ENCODE results near the gene RPL10.
A peak's percentile ranks its signal among the peaks of the same experiment; 100 is the strongest.
"Not testable (repeated sequence)": the region's sequence is repeated elsewhere in the genome, so short reads cannot be mapped to it uniquely, and the experiment has no call there.

RPL10 gene

DNA sequence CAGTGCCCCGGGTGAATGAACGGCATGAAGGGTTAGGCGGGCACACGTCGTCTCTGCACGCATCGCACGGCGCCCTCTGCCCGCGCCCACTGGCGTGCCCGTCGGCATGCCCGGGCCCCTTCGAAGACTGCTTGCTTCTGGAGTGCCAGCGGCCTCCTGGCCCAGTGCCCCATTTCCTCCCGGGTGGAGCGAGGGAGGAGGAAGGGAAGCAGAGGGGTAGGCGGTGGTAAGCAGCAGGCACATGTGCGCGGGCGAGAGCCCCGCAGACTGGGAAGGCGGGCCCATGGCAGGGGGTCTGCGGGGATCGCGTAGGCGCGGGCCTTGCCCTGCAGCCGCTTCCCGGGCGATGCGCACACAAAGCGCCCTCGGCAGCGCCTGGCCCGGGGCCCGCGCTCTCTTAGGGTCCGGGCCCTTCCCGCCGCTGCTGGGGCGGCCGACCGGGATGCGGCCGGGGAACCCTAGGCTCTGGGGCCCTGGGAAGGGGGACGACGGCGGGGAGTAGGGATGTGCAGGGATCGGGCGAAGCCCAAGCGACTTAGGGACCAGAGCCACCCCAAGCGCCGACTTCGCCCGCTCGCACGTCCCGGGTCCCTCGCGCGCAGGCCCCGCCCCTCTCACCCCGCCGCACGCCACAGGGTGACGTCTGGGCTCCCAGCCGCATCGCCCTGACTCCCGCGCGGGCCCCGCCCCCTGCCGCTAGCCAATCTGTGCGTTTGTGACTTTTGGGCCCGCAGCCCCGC is 19.9 kb upstream of the RPL10 start:
- DNase-seq (ENCODE audit: low spot score), result no peak

DNA sequence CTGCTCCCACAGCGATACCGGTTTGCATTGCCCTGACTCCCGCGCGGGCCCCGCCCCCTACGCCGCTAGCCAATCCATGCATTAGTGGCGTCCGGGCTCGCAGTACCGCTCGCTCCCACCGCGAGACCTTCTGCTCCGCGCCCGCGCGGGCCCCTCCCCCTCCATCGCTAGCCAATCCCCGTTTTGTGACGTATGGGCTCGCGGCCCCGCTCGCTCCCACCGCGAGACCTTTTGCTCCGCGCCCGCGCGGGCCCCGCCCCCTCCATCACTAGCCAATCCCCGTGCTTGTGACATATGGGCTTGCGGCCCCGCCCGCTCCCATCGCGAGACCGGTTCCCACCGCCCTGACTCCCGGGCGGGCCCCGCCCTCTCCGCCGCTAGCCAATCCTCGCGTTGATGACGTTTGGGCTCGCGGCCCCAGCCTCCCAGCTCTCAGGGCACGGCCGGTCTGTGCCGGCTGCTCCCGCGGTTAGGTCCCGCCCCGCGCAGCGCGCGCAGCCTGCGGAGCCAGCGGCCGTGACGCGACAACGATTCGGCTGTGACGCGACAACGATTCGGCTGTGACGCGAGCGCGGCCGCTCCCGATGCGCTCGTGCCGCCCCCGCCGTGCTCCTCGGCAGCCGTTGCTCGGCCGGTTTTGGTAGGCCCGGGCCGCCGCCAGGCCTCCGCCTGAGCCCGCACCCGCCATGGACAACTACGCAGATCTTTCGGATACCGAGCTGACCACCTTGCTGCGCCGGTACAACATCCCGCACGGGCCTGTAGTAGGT is 19.2 kb upstream of the RPL10 start, which contains the start of gene EMD:
TSS of gene EMD (plus strand) at position 497 of the 770 bp plus-strand sequence. CDS start at position 687, 190 bp downstream.
- peak; percentile 96 for DNase-seq (ENCODE audit: low spot score)

DNA sequence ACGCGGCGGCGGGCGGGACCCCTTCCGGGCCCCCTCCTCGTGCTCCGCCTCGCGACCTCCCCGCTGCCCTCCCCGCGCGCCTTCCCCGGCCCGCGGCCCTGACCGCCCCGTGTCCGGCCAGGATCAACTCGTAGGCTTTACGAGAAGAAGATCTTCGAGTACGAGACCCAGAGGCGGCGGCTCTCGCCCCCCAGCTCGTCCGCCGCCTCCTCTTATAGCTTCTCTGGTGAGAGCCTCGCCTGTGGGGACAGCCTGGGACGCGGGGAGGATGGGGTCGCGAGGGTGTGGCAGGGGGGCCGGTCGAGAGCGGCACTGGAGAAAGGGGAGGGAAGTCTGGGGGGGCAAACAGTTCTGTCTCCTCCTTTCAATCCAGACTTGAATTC is 18.6 kb upstream of the RPL10 start:
- DNase-seq (ENCODE audit: low spot score), result no peak

DNA sequence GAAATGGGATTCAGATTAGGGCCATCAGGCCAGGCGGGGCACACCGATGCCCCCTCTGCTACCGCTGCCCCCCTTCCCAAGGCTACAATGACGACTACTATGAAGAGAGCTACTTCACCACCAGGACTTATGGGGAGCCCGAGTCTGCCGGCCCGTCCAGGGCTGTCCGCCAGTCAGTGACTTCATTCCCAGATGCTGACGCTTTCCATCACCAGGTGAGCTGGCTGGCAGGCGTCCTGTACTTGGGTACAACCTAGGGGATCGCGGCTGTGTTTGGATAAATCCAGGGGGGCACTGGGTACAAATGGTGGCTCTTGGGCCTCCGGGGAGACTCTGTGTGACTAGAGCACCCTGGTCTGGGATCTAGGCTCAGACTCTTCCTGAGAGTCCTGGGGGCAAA is 18.0 kb upstream of the RPL10 start:
- no peak for DNase-seq (ENCODE audit: low spot score)

DNA sequence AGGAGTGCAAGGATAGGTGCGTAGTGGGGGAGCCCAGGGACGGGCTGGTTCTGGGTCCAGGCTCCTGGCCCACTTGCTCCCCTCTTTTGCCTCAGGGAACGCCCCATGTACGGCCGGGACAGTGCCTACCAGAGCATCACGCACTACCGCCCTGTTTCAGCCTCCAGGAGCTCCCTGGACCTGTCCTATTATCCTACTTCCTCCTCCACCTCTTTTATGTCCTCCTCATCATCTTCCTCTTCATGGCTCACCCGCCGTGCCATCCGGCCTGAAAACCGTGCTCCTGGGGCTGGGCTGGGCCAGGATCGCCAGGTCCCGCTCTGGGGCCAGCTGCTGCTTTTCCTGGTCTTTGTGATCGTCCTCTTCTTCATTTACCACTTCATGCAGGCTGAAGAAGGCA is 17.4 kb upstream of the RPL10 start:
- DNase-seq (ENCODE audit: low spot score), result no peak

DNA sequence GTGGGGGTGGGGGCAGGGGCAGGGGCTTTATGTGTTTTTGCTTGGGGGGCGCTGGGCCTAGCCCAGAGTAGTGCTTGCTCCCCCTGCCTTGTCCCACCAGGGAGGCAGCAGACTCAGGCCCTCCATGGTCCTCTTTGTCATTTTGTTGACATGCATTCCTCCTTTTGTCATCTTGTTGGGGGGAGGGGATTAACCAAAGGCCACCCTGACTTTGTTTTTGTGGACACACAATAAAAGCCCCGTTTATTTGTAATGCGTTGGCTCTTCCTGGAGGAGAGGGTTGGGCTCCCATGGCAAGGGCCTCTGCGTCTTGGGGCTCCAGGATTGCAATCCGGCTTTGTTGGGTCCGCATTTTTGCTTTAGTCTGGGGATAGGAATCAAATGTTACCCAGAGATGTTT is 16.9 kb upstream of the RPL10 start:
- no peak for DNase-seq (ENCODE audit: low spot score)

DNA sequence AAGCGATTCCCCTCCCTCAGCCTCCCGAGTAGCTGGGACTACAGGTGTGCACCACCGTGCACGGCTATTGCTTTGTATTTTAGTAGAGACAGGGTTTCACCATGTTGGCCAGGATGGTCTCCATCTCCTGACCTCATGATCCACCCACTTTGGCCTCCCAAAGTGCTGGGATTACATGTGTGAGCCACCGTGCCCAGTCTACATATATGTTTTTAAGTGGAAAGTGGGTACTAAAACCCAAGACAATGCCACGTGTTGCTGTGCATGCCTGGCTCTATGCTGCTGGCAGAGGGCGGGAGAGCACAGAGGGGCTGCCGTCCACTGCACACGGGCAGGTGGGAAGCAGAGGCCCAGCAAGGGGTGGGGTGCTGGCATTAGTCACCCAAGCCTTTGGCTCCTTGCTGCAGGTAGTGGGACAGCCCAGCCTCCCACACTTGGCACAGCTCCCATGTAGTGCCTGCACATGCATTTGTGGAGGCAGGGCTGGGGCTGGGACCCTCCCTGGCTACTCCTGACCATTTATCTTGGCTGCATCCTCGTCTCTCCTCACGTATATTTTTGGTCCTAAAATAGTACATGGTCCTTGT is 15.6 kb upstream of the RPL10 start:
- no peak for DNase-seq (ENCODE audit: low spot score)

DNA sequence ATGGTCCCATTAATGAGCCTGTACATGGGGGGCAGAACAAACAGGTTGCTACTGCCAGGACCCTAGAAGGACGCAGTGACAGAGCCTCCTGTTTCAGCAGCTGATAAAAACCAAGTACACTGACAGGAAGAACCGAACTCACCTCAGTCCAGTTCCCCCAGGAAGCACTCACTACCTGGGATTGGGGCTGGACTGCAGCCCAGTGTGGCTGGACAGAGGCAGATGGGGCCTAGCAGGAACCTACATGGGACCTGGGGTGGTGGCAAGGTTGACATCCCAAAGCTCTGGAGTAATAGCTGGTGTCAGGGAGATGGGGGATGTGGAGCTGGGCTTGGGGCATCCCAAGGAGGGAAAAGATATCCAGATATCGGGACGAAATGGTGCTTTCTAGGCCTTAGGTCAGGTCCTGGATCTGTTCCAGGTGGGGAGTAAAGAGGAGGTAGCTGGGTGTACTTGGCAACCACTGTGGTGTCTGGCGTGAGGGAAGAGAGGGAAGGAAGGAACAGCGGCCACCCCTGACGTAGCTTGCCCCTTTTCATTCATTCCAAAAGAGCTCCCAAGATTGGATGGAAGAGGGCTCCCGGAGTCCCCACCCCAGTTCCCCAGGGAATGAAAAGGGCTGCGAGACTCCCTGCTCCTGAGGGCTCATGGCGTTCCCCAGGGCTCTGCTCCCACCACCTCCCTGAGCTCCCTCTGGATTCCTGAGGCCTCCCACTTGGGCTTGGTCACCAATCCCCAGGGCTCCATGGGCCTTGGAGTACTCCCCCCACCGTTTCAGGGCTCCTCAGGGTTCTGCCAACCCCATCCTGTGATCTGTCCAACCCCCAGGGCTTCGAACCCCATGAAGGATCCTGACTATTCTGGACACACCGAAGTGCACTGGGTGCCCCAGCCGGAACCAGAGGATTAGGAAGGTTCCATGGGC is 14.6 kb upstream of the RPL10 start:
- no peak for DNase-seq (ENCODE audit: low spot score)

DNA sequence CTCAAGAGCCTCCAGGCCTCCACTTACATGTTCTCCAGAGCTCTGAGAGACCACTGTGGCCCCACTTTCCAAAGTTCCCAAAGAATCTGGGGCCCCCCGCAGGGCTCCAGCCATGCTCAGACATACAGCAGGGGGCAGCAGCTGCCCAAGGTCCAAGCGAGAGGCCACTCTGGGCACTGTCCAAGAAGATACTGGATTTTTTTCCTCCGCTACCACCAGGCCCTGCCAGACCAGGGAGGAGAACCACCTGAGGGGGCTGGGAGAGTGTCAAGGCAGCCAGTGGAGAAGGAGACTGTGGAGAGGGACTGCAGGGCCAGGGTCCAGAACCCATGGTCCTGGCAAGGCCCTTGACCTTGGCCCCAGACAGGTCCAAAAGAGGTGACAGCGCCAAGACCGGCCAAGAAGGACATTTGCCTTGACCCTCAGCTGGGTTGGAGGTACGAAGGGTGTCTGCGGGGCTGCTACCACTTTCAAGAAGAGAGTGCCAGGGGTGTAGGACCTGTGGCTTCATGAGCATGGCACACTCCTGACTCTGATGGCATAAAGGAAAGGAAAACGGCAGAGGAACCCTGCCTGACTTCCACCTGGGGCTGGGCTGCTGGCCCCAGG is 13.8 kb upstream of the RPL10 start:
- no peak for DNase-seq (ENCODE audit: low spot score)

DNA sequence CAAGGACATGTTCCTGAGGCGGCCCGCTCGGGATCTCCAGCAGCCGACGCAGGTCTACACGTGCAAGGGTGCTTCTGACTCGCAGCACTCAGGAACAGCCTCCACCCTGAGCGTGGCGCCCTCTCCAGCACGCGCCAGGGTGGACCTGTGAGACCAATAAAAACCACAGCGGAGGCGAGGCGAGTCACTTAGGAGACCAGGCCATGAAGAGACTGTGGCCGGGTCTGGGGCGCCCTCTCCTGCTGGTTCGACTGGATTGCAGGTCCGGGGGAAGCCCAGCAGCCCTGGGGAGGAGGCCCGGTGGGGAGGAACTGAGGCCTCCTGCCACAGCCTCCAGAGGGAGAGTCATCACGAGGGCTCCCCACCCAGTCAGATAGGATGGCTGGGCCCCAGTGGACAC is 10.1 kb upstream of the RPL10 start:
- DNase-seq (ENCODE audit: low spot score), result not testable (repeated sequence)

DNA sequence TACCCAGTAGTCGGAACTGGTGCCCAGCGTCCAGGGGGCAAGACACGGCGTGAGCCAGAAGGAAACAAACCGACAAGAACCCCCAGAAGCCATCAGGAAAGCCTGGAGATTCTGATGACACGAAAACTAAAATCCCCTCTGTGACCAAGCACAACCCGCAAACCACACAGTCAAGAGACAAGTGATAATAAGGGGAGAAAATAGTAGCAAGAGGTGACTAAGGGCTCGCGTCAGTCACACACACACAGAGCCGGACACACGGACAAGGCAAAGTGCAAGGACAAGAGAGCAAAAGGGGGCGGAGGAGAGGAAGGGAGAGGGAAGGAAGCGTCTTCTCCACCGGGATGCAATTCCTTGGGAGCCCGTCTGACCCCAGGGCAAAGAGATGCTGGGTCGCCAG is 9.5 kb upstream of the RPL10 start:
- not testable (repeated sequence) for DNase-seq (ENCODE audit: low spot score)

DNA sequence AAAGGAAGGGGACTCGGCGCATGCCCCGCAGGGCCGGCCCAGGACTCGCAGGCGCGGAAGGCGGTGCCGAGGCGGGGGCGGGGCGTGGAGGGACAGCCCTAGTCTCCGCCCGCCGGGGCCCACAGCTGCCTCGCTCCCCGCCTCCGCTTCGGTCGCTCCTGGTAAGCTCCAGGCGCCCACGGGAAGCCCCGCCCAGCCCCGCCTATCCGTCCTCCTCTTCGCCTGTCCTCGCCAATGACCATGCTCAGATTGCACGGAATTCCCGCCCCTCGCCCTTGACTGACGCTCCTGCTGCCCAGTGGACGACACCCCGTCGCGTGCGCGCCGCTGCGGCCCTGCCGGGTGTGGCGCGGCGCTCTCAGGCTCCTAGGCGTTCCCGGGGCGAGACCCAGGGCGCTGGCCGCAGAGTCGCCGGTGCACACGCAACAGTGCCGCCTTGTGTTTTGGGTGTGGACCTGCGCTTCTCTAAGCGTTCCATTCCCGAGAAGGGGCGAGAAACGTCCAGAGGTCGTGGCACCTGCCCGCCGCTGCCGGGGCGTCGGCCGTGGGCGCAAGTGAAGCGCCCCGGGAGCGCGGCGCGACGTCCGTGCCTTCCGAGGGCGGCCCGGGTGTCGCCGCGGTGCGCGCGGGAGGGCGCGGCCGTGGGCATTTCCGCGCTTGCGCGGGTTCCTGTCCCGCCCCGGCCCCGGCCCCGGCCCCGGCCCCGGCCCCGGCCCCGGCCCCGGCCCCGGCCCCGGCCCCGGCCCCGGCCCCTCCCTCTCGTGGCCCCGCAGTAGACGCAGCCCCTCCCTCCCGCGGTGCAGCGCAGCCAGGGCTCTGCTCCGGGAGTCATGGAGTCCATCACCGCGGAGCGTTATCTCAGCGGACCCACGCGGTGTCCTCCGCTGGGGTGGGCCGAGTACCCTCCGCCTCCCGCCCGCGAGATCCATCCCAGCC is 8.1 kb upstream of the RPL10 start:
- DNase-seq (ENCODE audit: low spot score), result not testable (repeated sequence)

DNA sequence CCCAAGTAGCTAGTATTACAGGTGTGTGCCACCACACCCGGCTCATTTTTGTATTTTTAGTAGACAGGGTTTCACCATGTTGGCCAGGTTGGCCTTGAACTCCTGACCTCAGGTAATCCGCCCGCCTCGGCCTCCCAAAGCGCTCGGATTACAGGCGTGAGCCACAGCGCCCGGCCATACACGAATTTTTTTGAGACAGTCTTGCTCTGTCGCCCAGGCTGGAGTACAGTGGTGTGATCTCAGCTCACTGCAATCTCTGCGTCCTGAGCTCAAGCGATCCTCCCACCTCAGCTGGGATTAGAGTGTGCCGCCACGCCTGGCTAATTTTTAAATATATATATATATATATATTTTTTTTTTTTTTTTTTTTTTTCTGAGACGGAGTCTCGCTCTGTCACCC is 1.8 kb upstream of the RPL10 start:
- not testable (repeated sequence) for DNase-seq (ENCODE audit: low spot score)

DNA sequence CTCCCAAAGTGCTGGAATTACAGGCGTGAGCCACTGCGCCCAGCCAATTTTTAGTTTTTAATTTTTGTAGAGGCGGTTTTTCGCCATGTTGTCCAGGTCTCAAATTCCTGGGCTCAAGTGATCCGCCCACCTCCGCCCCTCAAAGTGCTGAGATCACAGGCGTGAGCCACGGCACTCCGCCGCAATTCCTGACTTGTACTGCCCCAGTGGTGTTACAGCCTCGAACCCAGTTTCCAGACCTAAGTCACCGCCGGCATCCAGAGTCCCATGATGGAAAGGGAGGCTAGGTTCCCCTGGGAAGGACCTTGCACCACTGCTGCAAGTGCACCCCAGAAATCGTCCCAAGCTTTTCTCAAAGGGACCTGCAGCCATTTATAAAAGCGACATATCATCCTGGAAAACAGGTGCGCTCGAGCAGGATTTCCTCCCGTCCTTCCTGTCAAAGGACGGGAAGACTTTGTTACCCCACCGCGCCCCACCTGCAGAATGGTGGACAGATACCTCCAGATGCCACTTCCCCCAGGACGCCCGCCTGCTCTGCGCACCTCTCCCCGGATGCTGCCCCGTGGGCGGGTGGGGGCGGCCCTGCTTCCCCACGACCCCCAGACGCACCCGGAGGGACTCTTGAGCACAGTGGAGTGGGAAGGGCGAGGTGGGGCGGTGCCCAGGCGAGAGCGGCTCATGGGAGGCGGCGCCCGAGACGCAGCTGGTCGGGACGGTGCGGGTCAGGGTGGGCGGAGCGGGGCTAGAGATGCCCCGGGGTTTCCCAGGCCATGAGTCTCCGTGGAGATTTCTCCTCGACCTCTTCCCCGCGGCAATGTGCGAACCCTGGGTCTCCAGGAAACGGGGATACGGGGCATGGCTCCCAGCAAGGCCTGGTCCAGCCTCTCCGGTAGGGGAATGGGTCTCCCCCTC is 947 bp upstream of the RPL10 start:
- DNase-seq (ENCODE audit: low spot score), result peak; percentile 55

DNA sequence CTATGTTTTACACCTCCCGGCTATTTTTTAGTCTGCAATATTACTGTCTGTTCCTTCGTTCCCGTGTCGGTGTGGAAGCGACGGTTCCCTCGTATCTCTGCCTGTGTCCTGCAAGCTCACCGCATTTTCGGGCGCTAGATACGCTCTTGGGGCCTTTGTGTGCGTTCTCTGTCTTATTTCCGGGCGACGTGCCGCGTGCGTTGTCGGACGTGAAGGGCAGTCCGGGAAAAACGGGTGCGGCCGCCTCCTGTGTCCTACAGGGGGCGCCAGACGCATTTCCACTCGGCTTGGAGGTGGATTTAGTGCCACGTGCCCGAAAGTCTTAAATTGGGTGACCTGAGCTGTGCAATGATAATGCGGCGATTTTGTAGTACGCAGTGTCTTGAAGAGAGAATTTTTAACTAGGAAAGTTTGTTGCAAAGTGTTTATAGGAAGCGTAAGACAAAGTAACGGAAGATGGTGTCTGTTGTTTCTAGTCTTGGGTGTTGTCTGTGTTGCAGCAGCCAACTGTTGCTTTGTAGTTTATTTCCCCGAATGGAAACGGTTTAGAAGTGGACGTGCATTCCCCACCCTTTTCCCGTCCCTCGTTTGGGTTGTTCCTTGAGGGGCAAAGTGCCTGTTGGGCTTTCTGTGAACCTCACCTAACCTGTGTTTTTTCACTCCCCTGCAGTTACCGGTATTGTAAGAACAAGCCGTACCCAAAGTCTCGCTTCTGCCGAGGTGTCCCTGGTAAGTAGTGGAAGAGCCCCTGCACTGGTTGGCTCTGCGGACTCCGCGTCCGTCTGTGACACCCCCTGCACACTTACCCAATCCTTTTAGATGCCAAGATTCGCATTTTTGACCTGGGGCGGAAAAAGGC is 720 bp downstream of the RPL10 start:
- peak; percentile 79 for DNase-seq (ENCODE audit: low spot score)

DNA sequence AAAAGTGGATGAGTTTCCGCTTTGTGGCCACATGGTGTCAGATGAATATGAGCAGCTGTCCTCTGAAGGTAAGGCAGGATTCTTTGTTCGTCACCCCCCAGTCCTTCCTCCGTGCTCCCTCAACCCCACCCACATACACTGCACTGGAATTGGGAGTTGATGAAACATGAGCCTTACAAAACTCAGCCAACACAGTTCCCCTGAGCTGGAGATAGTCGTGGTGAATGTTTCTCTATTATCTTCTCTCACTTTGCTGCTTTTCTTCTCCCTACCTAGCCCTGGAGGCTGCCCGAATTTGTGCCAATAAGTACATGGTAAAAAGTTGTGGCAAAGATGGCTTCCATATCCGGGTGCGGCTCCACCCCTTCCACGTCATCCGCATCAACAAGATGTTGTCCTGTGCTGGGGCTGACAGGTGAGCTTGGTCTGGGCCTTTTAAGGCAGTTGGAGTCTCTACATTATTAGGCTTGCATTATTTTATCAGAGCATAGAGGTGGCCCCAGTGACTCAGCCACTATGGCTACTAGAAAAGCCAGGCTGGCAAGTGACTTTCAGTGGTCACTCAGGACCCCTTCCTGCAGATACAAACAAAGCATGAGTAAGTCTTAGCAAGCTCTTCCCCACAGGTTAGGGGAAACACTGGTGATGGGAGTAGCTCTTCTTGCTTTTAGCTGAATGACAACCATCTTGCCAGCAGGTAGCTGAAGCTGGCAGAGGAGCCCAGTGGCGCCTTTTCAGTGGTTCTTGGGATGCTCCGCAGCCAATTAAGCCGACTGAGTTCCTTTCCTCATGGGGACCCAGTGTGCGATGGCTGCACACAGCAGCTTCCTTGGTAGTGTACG is 1.6 kb downstream of the RPL10 start:
- no peak for DNase-seq (ENCODE audit: low spot score)

DNA sequence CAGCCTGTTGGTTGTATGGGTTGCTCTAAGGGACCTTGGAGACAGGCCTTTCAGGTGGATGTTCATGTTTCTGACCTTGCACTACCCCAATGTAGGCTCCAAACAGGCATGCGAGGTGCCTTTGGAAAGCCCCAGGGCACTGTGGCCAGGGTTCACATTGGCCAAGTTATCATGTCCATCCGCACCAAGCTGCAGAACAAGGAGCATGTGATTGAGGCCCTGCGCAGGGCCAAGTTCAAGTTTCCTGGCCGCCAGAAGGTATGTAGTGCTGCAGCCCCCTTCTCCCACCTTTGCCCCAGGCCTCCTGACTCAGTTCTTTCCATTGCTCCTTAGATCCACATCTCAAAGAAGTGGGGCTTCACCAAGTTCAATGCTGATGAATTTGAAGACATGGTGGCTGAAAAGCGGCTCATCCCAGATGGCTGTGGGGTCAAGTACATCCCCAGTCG is 2.2 kb downstream of the RPL10 start:
- not testable (repeated sequence) for DNase-seq (ENCODE audit: low spot score)

Data from globus pallidus (tissue), 1 donor.